ENCODE measurements around the gene AKAP5.

The AKAP5 gene

GRCh38 chr14:64491637-64492036 lies 26.3 kb downstream of the AKAP5 start:
- no peak for DNase-seq (ENCODE audit: low spot score)
- no peak for TF ChIP-seq CTCF (IDR thresholded peaks at IDR 0.05; ENCODE audit: extremely low read depth, missing control alignments)

GRCh38 chr14:64493455-64493854 lies 28.2 kb downstream of the AKAP5 start:
- TF ChIP-seq CTCF (IDR thresholded peaks at IDR 0.05; ENCODE audit: extremely low read depth, missing control alignments), result no peak
- DNase-seq (ENCODE audit: low spot score), result no peak

GRCh38 chr14:64495252-64495651 lies 30.0 kb downstream of the AKAP5 start:
- no peak for DNase-seq (ENCODE audit: low spot score)
- no peak for TF ChIP-seq CTCF (IDR thresholded peaks at IDR 0.05; ENCODE audit: extremely low read depth, missing control alignments)

GRCh38 chr14:64496764-64497163 lies 31.5 kb downstream of the AKAP5 start:
- no peak for TF ChIP-seq CTCF (IDR thresholded peaks at IDR 0.05; ENCODE audit: extremely low read depth, missing control alignments)
- no peak for DNase-seq (ENCODE audit: low spot score)

GRCh38 chr14:64500088-64500487 lies 34.8 kb downstream of the AKAP5 start:
- no peak for DNase-seq (ENCODE audit: low spot score)
- no peak for TF ChIP-seq CTCF (IDR thresholded peaks at IDR 0.05; ENCODE audit: extremely low read depth, missing control alignments)

- no peak for TF ChIP-seq CTCF (IDR thresholded peaks at IDR 0.05; ENCODE audit: extremely low read depth, missing control alignments)
- DNase-seq (ENCODE audit: low spot score), result no peak
Observed at GRCh38 chr14:64501411-64502171, 36.3 kb downstream of the AKAP5 start.

- TF ChIP-seq CTCF (IDR thresholded peaks at IDR 0.05; ENCODE audit: extremely low read depth, missing control alignments), result no peak
- no peak for DNase-seq (ENCODE audit: low spot score)
Observed at GRCh38 chr14:64502456-64502855, 37.2 kb downstream of the AKAP5 start.

Data from GM20000 (cell line).